Activated naive CD4-positive, alpha-beta T cell treated with anti-CD3 and anti-CD28 coated beads for 36 hours (primary cell): Measurements from ENCODE around the gene CFAP299. TPM values are rescaled to one million over a fixed set of nuclear protein-coding genes. Genes with fewer than 3 reads are reported as not detected.
A peak's percentile ranks its signal among the peaks of the same experiment; 100 is the strongest.

ENCODE experiments used
- CTCF ChIA-PET: fragments of 350-600 bp; sonication (Branson Sonifier 250); formaldehyde crosslinking; loops from one replicate; lab custom pipeline; 2021; ENCODE audit warnings: antibody characterized with exemption; lab: Charles Lee
- DNase-seq: peaks from one replicate; pipeline ENCODE4 v3.0.0-alpha.2; 2020
- H3K27ac Mint-ChIP-seq: one replicate; pipeline ENCODE4 v1.8.0; 2021; ENCODE audit warnings: mild to moderate bottlenecking, mixed read lengths
- H3K27me3 Mint-ChIP-seq: one replicate; pipeline ENCODE4 v1.8.0; 2021; ENCODE audit warnings: low read depth, mixed read lengths
- H3K36me3 Mint-ChIP-seq: one replicate; pipeline ENCODE4 v1.8.0; 2021; ENCODE audit warnings: low read depth, mixed read lengths
- H3K4me1 Mint-ChIP-seq: one replicate; pipeline ENCODE4 v1.8.0; 2021; ENCODE audit warnings: low read depth, mixed read lengths
- H3K4me3 Mint-ChIP-seq: one replicate; pipeline ENCODE4 v1.8.0; 2021; ENCODE audit warnings: mild to moderate bottlenecking, moderate library complexity, mixed read lengths
- H3K9me3 Mint-ChIP-seq: one replicate; pipeline ENCODE4 v1.8.0; 2021; ENCODE audit warnings: mixed read lengths
- intact Hi-C: fragments of 100-400 bp; cut with micrococcal nuclease; formaldehyde crosslinking; loops from one replicate; pipeline ENCODE4 v1.15.1; 2023
- total RNA-seq, 2 experiments: library from RNA; stranded (reverse); gene quantifications; one replicate each; pipeline ENCODE4 v1.2.3, GENCODE V29; 2021

The CFAP299 gene
- total RNA-seq, 2 experiments from 2014 or later = not detected

DNA sequence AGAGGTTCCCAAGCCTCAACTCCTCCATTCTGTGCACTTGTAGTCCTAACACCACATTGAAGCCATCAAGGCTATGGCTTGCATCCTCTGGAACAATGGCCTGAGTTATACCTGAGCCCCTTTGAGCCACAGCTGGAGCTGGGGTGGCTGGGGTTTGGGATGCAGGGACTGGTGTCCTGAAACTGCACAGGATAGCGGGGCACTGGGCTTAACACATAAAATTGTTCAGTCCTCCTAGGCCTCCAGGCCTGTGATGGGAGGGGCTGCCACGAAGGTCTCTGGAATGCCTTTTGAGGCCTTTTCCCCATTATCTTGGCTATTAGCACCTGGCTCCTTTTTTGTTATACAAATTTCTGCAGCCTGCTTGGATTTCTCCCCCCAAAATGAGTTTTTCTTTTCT lies 35.5 kb downstream of the CFAP299 start:
- H3K27me3 Mint-ChIP-seq = no peaks in the 10 kb centered on the region

DNA sequence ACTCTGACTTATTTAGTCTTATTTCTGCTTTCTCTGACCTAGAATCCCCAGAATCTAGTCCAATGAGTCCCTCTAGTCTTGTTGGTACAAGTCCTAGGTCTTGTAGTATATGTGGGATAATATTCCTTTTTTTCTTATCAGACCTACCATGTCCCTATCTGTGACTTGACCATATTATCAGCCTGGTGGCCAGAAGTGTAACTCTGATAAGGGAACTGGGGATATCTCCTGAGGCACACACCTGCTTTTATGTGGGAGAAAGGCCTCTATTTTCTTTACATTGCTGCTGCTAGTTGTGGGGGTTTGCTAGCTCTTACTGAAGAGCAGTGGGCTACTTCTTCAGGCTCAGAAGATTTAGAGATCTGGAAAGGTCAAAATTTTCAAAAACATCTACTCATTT lies 38.6 kb downstream of the CFAP299 start:
- CTCF ChIA-PET = no interaction called here
- H3K27ac Mint-ChIP-seq = no peak overlapping the region

More for the DNA sequence above, 35.5 kb downstream of the CFAP299 start:
- DNase-seq = no peak
- Mint-ChIP-seq H3K4me3 (no peak overlapping the region), H3K4me1 (peaks cover 4% of the 10 kb centered on the region), H3K9me3 (peaks cover 27% of the 10 kb centered on the region), H3K36me3 (peaks cover 2% of the 10 kb centered on the region), H3K27ac (no peak overlapping the region)
- intact Hi-C loops = no loop called here
- CTCF ChIA-PET = no interaction called here

DNA sequence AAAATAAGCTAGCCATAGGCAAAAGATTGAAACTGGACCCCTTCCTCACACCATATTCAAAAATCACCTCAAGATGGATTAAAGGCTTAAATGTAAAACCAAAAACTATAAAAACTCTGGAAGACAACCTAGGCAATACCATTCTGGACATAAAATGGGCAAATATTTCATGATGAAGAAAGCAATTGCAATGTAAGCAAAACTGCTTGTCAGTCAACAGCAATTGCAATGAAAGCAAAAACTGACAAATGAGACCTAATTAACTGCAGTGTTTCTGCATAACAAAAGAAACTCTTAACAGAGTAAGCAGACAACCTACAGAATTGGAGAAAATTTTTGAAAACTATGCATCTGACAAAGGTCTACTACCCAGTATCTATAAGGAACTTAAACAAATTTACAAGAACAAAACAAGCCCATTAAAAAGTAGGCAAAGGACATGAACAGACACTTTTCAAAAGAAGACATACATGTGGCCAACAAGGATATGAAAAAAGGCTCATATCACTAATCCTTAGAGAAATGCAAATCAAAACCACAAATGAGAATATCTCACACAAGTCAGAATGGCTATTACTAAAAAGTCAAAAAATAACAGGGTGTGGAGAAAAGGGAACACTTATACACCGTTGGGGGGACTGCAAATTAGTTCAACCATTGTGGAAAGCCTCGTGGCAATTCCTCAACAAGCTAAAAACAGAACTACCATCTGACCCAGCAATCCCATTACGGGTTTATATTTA lies 46.7 kb downstream of the CFAP299 start:
- intact Hi-C loops = no loop called here
- Mint-ChIP-seq H3K4me1 (no peaks in the 10 kb centered on the region), H3K27ac (no peak overlapping the region)

More for the DNA sequence above, 38.6 kb downstream of the CFAP299 start:
- peaks cover 2% of the 10 kb centered on the region for H3K36me3 Mint-ChIP-seq
- H3K27me3 Mint-ChIP-seq = no peaks in the 10 kb centered on the region
- H3K4me1 Mint-ChIP-seq = no peaks in the 10 kb centered on the region
- H3K4me3 Mint-ChIP-seq = no peak overlapping the region
- no peak for DNase-seq
- peaks cover 37% of the 10 kb centered on the region for H3K9me3 Mint-ChIP-seq
- intact Hi-C loops = no loop called here

DNA sequence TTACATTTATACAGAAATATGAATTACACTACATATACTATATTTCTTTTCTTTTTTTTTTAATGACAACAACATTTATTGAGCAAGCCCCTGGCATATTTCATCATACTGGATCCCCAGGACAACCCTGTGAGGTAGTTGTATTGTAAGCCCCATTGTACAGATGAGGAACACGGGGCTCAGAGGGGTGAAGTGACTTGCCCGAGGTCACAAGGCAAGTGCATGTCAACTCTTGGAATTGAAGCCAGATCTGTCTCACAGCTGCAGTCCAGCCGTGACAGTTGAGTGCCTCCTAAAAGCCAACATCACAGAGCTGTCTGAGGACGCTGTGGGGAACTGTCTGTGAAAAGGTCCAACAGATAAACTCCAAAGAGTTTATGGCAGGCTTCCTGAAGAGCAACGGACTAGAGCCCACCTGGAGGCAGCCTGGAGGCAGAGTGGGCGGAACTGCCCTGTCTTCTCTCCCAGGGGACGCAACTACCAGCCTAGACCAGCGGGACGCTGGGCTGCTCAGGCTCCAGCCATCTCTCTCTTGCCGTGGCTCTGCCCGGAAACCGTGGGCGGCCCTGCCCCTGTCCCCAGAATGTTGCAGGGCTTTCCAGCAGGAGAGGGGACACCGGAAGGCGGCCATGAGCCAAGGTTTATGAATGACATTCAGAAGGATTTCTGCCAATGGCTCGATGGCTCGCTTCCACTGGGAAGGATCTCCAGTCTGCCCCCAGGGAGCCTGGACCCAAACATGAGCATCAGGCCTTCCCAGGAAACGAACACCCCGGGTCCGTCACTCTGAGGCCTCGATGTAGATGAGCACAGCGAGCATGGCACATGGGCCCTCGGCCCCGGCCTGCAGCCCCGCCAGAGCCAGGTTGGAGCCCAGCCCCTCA lies 50.1 kb downstream of the CFAP299 start:
- no peak overlapping the region for H3K4me3 Mint-ChIP-seq
- CTCF ChIA-PET = no interaction called here
- H3K27me3 Mint-ChIP-seq = no peaks in the 10 kb centered on the region
- H3K4me1 Mint-ChIP-seq = no peaks in the 10 kb centered on the region
- no peaks in the 10 kb centered on the region for H3K36me3 Mint-ChIP-seq
- H3K27ac Mint-ChIP-seq = no peak overlapping the region
- H3K9me3 Mint-ChIP-seq = peaks cover 9% of the 10 kb centered on the region
- DNase-seq = no peak
- intact Hi-C loops = no loop called here

More for the DNA sequence above, 46.7 kb downstream of the CFAP299 start:
- Mint-ChIP-seq H3K36me3 (no peaks in the 10 kb centered on the region), H3K4me3 (no peak overlapping the region), H3K27me3 (no peaks in the 10 kb centered on the region), H3K9me3 (peaks cover 14% of the 10 kb centered on the region)
- CTCF ChIA-PET = no interaction called here
- DNase-seq = no peak

DNA sequence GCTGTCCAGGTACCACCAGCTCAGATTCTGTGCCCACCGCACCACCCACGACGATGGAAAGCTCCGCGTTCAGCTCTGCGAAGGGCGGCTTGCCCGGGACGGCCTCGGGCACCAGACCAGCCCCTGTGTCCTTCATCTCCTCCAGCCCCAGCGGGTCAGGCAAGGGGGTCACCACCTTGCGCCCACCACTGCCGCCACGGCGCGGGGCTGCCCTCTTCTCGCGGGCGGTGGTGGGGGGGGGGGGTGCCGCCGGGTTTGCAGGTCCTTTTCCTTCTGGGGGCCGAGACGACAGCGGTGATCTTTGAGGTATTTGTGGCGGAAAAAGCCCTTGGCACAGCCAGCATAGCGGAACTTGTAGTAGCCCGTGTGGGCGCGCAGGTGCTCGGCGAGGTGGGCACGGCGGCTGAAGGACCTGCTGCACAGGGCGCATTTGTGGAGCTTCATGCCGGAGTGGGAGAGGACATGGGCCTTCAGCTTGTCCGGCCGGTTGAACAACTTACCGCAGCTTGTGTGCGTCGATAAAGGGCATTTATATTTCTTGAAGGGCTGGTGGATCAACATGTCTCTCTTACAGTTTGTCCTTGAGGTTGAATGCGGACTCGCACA lies 50.9 kb downstream of the CFAP299 start:
- Mint-ChIP-seq H3K36me3 (no peaks in the 10 kb centered on the region), H3K27me3 (no peaks in the 10 kb centered on the region), H3K9me3 (peaks cover 9% of the 10 kb centered on the region), H3K27ac (peak overlapping the region; percentile 24), H3K4me1 (no peaks in the 10 kb centered on the region), H3K4me3 (no peak overlapping the region)
- intact Hi-C loops = no loop called here
- CTCF ChIA-PET = no interaction called here
- no peak for DNase-seq

DNA sequence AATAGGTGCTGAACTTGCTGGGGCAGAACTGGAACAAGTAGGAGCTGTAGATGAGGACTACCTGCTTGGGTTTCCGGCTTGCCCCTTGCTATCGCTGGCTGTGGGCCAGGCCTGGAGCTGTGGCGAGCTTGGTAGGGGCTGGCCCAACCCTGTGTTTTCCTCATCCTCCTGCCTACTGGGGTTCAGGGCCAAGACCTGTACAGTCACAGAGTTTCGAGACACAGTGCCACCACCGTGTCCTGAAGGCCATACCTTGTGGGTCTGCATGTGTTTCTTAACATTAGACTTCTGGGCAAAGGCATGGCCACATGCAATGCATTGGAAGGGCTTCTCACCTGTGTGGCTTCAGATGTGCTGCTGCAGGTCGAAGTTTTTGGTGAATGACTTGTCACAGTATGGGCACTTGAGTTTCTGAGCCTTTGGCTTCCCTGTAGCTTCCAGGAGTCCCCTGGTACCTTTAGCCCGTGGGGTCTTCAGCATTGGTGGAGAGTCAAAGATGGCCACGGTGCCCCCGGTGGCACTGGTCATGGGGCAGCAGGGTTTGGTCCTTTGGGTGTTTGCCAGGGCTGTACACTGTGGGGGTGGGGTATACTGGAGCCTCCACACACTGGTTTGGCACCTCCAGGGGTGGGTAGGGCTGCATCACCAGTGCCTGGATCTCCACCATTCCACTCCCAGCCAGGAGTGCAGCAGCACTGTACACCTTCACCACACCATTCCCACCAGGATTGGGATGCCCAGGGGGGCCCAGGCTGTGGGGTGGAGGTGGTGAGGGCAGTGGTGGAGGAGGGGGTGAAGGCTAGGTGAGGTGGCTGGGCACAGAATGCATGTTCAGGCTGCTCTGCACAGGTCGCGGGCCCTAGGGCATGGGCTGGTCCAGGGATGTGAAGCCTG lies 52.1 kb downstream of the CFAP299 start:
- CTCF ChIA-PET = no interaction called here
- no peak overlapping the region for H3K27ac Mint-ChIP-seq
- intact Hi-C loops = no loop called here
- DNase-seq = no peak
- no peaks in the 10 kb centered on the region for H3K27me3 Mint-ChIP-seq
- H3K4me1 Mint-ChIP-seq = no peaks in the 10 kb centered on the region
- no peak overlapping the region for H3K4me3 Mint-ChIP-seq
- no peaks in the 10 kb centered on the region for H3K36me3 Mint-ChIP-seq
- peaks cover 4% of the 10 kb centered on the region for H3K9me3 Mint-ChIP-seq

DNA sequence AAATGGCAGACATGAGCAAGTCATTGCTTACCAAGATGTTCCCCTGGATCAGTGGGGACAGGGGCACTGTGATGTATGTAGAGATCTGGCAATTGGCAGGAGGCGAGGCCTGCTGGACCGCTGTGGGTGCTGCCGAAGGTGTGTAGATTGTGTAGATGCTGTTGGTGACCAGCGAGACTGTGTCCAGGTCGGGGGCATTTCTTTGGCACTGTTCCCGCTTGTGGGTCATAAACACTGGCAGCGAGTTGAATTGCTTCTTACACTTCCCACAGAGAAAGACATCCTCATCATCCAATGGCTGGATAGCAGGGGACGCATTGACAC lies 52.7 kb downstream of the CFAP299 start:
- CTCF ChIA-PET = no interaction called here
- peaks cover 4% of the 10 kb centered on the region for H3K9me3 Mint-ChIP-seq
- no peaks in the 10 kb centered on the region for H3K36me3 Mint-ChIP-seq
- H3K4me1 Mint-ChIP-seq = no peaks in the 10 kb centered on the region
- no peaks in the 10 kb centered on the region for H3K27me3 Mint-ChIP-seq
- DNase-seq = no peak
- no peak overlapping the region for H3K4me3 Mint-ChIP-seq
- H3K27ac Mint-ChIP-seq = no peak overlapping the region
- intact Hi-C loops = no loop called here

DNA sequence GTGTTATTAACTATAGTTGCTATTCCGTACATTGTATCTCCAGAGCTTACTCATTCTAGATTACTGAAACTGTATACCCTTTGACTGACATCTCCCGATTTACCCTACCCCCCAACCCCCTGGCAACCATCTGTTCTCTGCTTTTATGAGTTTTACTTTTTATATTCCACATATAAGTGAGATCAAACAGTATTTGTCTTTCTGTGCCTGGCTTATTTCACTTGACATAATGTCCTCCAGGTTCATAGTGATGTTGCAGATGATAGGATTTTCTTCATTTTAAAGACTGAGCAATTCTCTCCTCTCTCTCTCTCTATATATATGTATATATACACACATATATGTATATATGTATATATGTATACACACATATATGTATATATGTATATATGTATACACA lies 54.6 kb downstream of the CFAP299 start:
- peaks cover 4% of the 10 kb centered on the region for H3K9me3 Mint-ChIP-seq
- no peak for DNase-seq
- CTCF ChIA-PET = no interaction called here
- H3K27me3 Mint-ChIP-seq = no peaks in the 10 kb centered on the region
- H3K4me1 Mint-ChIP-seq = peaks cover 8% of the 10 kb centered on the region
- H3K4me3 Mint-ChIP-seq = no peak overlapping the region
- H3K36me3 Mint-ChIP-seq = no peaks in the 10 kb centered on the region
- intact Hi-C loops = no loop called here
- H3K27ac Mint-ChIP-seq = no peak overlapping the region

- DNase-seq = peak; percentile 55
- intact Hi-C loops = loop anchor here (1.0 kb wide), 2 partner anchors 30 to 147 kb away; no protein-coding TSS in a partner anchor
- H3K27ac Mint-ChIP-seq = peak overlapping the region; percentile 72
Observed at GRCh38 chr4:80393246-80393969, 57.9 kb downstream of the CFAP299 start.

DNA sequence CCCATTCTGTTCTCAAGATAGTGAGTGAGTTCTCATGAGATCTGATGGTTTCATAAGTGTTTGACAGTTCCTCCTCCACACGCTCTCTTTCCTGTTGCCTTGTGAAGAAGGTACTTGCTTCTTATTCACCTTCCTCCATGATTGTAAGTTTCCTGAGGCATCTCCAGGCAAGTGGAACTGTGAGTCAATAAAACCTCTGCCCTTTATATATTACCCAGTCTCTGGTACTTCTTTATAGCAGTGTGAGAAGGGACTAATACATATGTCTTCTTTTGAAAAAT lies 58.4 kb downstream of the CFAP299 start:
- CTCF ChIA-PET = interaction anchor here (1.7 kb wide), 1 partner anchor 31 kb away, joined by 4 read pairs; no protein-coding TSS in a partner anchor
- Mint-ChIP-seq H3K4me3 (no peak overlapping the region), H3K9me3 (peaks cover 1% of the 10 kb centered on the region), H3K4me1 (peaks cover 8% of the 10 kb centered on the region), H3K27ac (peak overlapping the region; percentile 72), H3K27me3 (no peaks in the 10 kb centered on the region), H3K36me3 (no peaks in the 10 kb centered on the region)
- DNase-seq = no peak
- intact Hi-C loops = loop anchor here (1.0 kb wide), 2 partner anchors 29 to 146 kb away; no protein-coding TSS in a partner anchor

More at GRCh38 chr4:80393246-80393969, 57.9 kb downstream of the CFAP299 start:
- H3K27me3 Mint-ChIP-seq = no peaks in the 10 kb centered on the region
- no peaks in the 10 kb centered on the region for H3K36me3 Mint-ChIP-seq
- peaks cover 8% of the 10 kb centered on the region for H3K4me1 Mint-ChIP-seq
- no peak overlapping the region for H3K4me3 Mint-ChIP-seq
- H3K9me3 Mint-ChIP-seq = no peaks in the 10 kb centered on the region
- CTCF ChIA-PET = interaction anchor here (1.7 kb wide), 1 partner anchor 31 kb away, joined by 4 read pairs; no protein-coding TSS in a partner anchor

GRCh38 chr4:80407246-80407645 lies 71.7 kb downstream of the CFAP299 start:
- Mint-ChIP-seq H3K27me3 (no peaks in the 10 kb centered on the region), H3K4me1 (no peaks in the 10 kb centered on the region), H3K9me3 (peaks cover 3% of the 10 kb centered on the region), H3K27ac (no peak overlapping the region), H3K4me3 (no peak overlapping the region), H3K36me3 (no peaks in the 10 kb centered on the region)
- no peak for DNase-seq
- CTCF ChIA-PET = interaction anchor here (0.7 kb wide), 1 partner anchor 38 kb away, joined by 4 read pairs; no protein-coding TSS in a partner anchor
- intact Hi-C loops = no loop called here
